Activated CD8-positive, alpha-beta T cell treated with anti-CD3 and anti-CD28 coated beads for 36 hours (primary cell): ENCODE measurements around the gene GCGR. TPM values are rescaled to one million over a fixed set of nuclear protein-coding genes. Genes with fewer than 3 reads are reported as not detected.

Experiments used
- ATAC-seq: fragments of 200-7000 bp; cut with Tn5 transposase; one replicate; pipeline ENCODE4 v1.10.0; 2021; ENCODE audit warnings: mild to moderate bottlenecking, moderate library complexity
- CTCF ChIA-PET: fragments of 350-600 bp; sonication (Branson Sonifier 250); formaldehyde crosslinking; loops from one replicate; lab custom pipeline; 2021; ENCODE audit warnings: antibody characterized with exemption; lab: Charles Lee
- POLR2A ChIA-PET: fragments of 350-600 bp; sonication (Branson Sonifier 250); formaldehyde crosslinking; loops from one replicate; lab custom pipeline; 2021; ENCODE audit warnings: antibody characterized with exemption; lab: Charles Lee
- DNase-seq: peaks from one replicate; pipeline ENCODE4 v3.0.0-alpha.2; 2020
- H3K27ac Mint-ChIP-seq: one replicate; pipeline ENCODE4 v1.8.0; 2021; ENCODE audit warnings: mild to moderate bottlenecking, mixed read lengths
- H3K27me3 Mint-ChIP-seq: one replicate; pipeline ENCODE4 v1.8.0; 2021; ENCODE audit warnings: mixed read lengths
- H3K36me3 Mint-ChIP-seq: one replicate; pipeline ENCODE4 v1.8.0; 2021; ENCODE audit warnings: low read depth, mixed read lengths
- H3K4me1 Mint-ChIP-seq: one replicate; pipeline ENCODE4 v1.8.0; 2021; ENCODE audit warnings: low read depth, mixed read lengths
- H3K4me3 Mint-ChIP-seq: one replicate; pipeline ENCODE4 v1.8.0; 2021; ENCODE audit warnings: mild to moderate bottlenecking, moderate library complexity, mixed read lengths
- H3K9me3 Mint-ChIP-seq: one replicate; pipeline ENCODE4 v1.8.0; 2021; ENCODE audit warnings: mixed read lengths
- CTCF ChIP-seq: fragments of 200-600 bp; IDR thresholded peaks from one replicate; pipeline ENCODE4 v1.8.0; 2022; ENCODE audit warnings: antibody characterized with exemption, mild to moderate bottlenecking
- intact Hi-C: fragments of 100-400 bp; cut with micrococcal nuclease; formaldehyde crosslinking; loops from one replicate; pipeline ENCODE4 v1.10.0; 2022
- total RNA-seq, 2 experiments: library from RNA; stranded (reverse); gene quantifications; one replicate each; pipeline ENCODE4 v1.2.3, GENCODE V29; 2021

The GCGR gene
- total RNA-seq, 2 experiments from 2014 or later = not detected

GRCh38 chr17:81852237-81852636 lies 48.3 kb downstream of the GCGR start:
- Mint-ChIP-seq H3K27me3 (no peaks in the 10 kb centered on the region), H3K4me1 (peaks cover 6% of the 10 kb centered on the region), H3K9me3 (no peaks in the 10 kb centered on the region), H3K36me3 (peaks cover 42% of the 10 kb centered on the region), H3K4me3 (no peak overlapping the region), H3K27ac (no peak overlapping the region)
- CTCF ChIA-PET = interaction anchor here (0.9 kb wide), 1 partner anchor 34 kb away, joined by 3 read pairs; no protein-coding TSS in a partner anchor
- TF ChIP-seq CTCF = no peak
- no peak for ATAC-seq
- intact Hi-C loops = no loop called here
- DNase-seq = no peak
- POLR2A ChIA-PET = interaction anchor here (1.9 to 6.4 kb wide), 3 partner anchors 9 to 18 kb away, joined by 8 to 35 read pairs (median 11); partner anchors contain the start of genes MCRIP1 and PPP1R27

DNA sequence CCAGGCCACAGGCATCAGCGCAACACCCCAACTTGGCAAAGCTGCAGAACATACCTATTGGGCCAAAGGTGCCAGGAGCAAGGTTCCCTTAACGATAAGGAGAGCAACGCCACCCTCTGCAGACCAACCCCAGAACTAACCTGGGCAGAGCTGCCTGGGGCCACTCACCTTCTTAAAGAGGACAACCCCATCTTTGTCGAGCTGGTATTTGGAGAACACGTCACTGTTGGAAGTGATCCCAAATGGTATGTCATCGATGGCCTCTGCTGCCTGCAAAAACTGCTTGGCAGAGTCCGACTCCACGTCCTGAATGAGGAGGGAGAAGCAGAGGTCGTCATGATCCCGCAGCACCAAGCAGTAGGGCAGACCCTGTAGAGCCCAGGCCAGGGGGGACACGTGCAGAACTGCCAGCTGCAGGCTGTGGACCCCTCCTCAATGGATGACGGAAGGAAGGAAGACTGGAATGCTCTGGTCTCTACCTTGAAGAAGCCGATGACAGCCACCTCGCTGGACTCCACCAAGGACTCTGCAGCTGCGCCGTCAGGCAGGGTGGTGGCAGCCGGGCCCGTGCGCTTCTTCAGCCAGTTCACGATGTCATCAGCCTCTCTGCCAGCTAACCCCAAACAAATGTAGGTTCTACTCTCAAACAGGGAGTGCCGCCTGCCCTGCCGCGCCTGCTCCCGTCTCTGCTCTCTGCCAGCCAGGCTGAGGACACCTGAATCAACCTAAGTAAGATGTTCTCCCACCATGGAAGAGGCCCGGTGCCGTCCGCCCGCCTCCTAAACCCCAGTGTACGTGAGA lies 51.2 kb downstream of the GCGR start:
- no peak for TF ChIP-seq CTCF
- ChIA-PET CTCF (interaction anchor here (0.6 to 2.2 kb wide), 5 partner anchors 14 to 124 kb away, joined by 3 to 7 read pairs (median 3); no protein-coding TSS in a partner anchor), POLR2A (interaction anchor here (0.6 to 6.4 kb wide), 8 partner anchors 12 to 344 kb away, joined by 3 to 35 read pairs (median 4); partner anchors contain the start of gene SLC25A10)
- Mint-ChIP-seq H3K36me3 (peaks cover 65% of the 10 kb centered on the region), H3K4me3 (no peak overlapping the region), H3K4me1 (peaks cover 29% of the 10 kb centered on the region), H3K27me3 (no peaks in the 10 kb centered on the region), H3K27ac (no peak overlapping the region), H3K9me3 (no peaks in the 10 kb centered on the region)
- ATAC-seq (no peak), DNase-seq (no peak)
- intact Hi-C loops = no loop called here

GRCh38 chr17:81858170-81858966 lies 54.4 kb downstream of the GCGR start:
- no peak for ATAC-seq
- TF ChIP-seq CTCF = no peak
- Mint-ChIP-seq H3K36me3 (peaks cover 65% of the 10 kb centered on the region), H3K9me3 (no peaks in the 10 kb centered on the region), H3K27ac (peak overlapping the region; percentile 38), H3K4me3 (peak overlapping the region; percentile 96), H3K27me3 (no peaks in the 10 kb centered on the region), H3K4me1 (peaks cover 35% of the 10 kb centered on the region)
- intact Hi-C loops = no loop called here
- ChIA-PET POLR2A (interaction anchor here (0.9 to 4.9 kb wide), 6 partner anchors 9 to 39 kb away, joined by 3 to 38 read pairs (median 8); partner anchors contain the start of genes ARHGDIA and MCRIP1), CTCF (interaction anchor here (1.4 kb wide), 1 partner anchor 123 kb away, joined by 4 read pairs; no protein-coding TSS in a partner anchor)
- no peak for DNase-seq

- H3K4me1 Mint-ChIP-seq = peaks cover 42% of the 10 kb centered on the region
- ATAC-seq (no peak), DNase-seq (peak; percentile 31)
- intact Hi-C loops = no loop called here
- no peak for TF ChIP-seq CTCF
- no peaks in the 10 kb centered on the region for H3K9me3 Mint-ChIP-seq
- ChIA-PET POLR2A (interaction anchor here (0.5 to 4.9 kb wide), 9 partner anchors 8 to 502 kb away, joined by 3 to 38 read pairs (median 4); partner anchors contain the start of genes ARHGDIA, ARL16, HGS and MCRIP1), CTCF (interaction anchor here (1.0 to 1.4 kb wide), 3 partner anchors 10 to 124 kb away, joined by 4 read pairs; no protein-coding TSS in a partner anchor)
- no peaks in the 10 kb centered on the region for H3K27me3 Mint-ChIP-seq
- peaks cover 66% of the 10 kb centered on the region for H3K36me3 Mint-ChIP-seq
- peak overlapping the region; percentile 91 for H3K27ac Mint-ChIP-seq
- H3K4me3 Mint-ChIP-seq = peak overlapping the region; percentile 96
These were observed 55.3 kb downstream of the GCGR start for GRCh38 chr17:81858967-81859905.
